DMS53 treated with DMSO at 0.1 percent for 48 hours (cell line): ENCODE results near the gene RBM17.
"Not testable (repeated sequence)": the region's sequence is repeated elsewhere in the genome, so short reads cannot be mapped to it uniquely, and the experiment has no call there.

ENCODE experiments used
- DNase-seq: peaks from one replicate; lab custom pipeline; 2025; ENCODE audit not compliant: unreplicated experiment; lab: John Stamatoyannopoulos, UW

Gene RBM17

DNA sequence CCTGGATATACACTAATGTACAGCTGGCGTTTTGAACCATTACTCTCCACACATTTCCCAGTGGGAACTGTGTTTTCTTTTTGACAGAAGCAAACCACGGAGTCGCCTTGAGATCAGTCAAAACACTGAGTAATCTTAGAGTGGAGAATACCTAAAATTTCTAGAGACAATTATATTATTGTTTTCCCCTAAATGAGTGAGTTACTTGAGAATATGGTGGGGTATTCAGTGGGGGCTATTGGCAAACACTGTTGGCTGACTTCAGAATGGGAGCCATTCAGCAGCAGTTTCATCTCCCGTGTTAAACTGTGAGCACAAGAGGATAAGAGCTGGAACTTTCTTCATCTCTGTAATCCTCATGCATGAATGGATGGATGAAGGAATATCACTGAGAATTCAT lies 32.9 kb upstream of the RBM17 start:
- DNase-seq: no peak

DNA sequence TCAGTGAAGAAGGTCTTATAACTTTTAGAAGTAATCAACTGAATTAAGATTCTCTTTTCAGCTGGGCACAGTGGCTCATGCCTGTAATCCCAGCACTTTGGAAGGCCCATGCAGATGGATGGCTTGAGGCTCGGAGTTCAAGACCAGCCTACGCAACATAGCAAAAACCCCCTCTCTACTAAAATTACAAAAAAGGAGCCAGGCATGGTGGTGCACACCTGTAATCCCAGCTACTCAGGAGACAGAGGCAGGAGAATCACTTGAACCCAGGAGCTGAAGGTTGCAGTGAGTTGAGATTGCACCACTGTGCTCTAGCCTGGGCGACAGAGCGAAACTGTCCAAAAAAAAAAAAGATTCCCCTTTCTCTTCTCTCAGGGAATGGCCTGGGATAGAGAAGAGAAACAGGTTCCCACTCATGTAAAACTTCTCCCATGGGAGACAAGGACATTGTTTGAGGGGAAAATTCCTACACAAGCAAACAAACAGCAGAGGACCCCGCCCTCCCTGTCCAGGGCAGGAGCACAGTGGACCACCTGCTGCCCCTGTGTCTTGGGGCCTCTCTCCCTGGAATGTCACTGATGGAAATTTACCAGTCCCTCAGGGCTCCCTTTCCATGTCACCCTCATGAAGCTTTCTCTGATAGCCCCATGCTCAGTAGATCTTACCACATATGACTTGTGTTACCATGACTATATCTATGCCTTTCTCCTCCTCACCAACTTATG lies 32.3 kb upstream of the RBM17 start:
- no peak for DNase-seq

DNA sequence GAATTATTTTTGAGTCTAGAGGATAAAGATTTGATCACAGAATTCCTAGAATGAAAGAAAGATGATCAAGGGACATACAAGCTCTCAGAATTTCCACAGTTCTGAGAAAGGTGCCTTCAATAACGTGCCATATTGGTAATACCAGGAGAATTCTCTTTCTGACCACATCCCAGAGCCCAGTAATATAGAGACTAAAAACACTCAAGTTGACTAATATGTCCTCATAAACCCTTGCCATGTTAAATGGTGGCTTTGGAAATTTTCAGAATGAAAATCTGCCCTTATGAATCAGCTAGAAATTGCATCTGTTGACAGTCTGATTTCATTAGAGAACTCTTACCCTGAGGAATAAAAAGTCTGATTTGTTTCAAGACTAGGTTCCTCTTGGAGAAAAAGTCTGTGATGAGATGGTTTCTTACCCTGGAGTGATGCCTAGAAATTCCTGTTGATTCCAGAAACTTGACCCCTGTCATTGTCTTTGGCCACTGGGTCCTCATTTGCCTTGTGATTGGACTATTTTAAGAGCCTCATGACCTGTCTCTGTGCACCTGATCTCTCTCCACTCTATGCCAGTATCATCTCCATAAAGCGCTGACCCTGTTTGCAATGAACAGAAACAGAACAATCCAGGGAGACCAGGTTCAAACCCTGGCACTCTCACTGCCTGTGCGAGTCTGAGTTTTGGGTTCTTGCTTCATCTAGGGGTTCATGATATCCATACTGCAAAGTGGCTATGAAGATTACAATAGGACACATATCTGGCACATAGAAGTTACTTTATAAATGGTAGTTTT lies 30.0 kb upstream of the RBM17 start:
- DNase-seq: no peak

DNA sequence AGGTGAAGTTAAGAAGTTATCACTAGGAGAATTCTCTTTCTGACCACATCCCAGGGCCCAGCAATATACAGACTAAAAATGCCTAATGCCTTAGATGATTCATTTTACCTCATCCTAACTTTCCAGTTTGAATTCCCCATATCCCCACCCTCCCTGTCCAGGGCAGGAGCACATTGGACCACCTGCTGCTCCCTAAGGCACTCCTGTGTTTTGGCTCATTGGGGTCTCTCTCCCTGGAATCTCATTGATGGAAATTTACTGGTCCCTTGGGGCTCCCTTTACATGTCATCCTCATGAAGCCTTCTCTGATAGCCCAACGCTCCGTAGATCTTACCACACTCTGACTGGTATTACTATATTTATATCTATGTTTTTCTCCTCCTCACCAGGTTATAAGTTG lies 29.3 kb upstream of the RBM17 start:
- DNase-seq: no peak

DNA sequence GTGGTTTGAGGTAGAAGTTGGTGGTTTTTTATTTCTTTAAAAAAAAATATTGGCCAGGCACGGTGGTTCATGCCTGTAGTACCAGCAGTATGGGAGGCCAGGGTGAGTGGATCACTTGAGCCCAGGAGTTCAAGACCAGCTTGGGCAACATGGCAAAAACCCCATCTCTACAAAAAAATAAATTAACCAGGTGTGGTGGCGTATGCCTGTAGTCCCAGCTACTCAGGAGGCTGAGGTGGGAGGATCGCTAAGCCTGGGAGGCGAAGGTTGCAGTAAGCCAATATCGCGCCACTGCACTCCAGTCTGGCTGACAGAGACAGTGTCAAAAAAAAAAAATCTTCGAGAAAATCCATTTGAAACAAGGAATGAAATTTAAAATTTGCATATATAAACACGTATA lies 27.8 kb upstream of the RBM17 start:
- DNase-seq: no peak

DNA sequence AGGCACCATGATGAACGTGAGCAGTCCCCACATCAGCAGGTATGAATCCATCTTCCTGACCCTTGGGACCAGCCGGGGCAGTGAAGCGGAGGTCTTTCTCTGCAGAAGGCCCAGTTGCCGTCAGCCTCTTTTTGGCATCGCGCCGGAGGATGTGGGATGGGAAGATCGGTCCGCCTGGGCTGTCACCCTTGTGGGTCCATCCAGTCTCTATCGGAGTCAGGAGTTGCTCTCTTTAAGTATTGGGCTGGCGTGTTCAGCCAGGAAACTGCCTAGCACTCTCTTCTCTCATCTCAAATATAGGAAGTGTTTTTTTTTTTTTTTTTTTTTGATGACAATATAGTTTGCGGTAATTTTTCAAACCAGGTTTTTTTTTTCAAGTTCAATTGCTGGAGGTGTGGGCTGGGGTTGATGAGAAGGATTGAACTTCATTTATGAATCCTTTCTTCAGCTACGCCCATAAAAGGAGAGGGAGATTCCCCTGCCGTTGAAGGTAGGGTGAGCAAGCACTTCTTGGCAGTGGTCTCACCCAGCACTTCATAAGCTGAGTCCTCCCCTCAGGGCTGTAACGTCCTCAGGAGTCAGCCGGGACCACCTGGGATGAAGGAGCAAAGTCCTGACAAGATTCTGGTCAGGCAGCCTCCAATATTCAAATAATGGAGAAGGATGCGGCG lies 26.6 kb upstream of the RBM17 start, which contains the start of gene IL2RA:
Gene IL2RA, minus strand, starts transcription at position 267 of the 671 bp plus-strand sequence. Its CDS starts 216 bp downstream, at position 51.
- no peak for DNase-seq

DNA sequence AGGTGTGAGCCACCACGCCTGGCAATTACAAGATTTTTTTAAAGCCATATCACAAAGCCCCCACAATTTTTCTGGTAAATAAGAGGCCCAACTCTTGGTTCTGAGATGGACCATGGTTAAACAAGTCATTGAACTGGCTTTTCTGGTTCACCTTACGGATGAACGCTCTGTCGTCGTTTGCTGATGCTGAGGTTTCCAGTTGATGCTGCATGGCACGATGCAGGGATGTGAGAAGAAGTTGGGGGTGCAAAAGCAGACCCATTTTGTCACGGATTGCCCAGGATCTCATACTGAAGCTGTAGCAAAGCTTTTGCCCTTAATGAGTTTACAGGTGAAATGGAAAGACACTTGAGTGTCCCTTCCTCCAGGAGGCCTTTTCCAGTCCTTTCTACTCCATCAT lies 24.7 kb upstream of the RBM17 start:
- DNase-seq: no peak

DNA sequence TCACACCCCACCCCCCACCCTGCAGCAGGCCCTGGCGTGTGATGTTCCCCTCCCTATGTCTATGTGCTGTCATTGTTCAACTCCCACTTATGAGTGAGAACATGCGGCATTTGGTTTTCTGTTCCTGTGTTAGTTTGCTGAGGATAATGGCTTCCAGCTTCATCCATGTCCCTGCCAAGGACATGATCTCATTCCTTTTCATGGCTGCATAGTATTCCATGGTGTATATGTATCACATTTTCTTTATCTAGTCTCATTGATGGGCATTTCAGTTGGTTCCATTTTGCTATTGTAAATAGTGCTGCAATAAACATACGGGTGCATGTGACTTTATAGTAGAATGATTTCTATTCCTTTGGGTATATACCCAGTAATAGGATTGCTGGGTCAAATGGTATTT lies 24.1 kb upstream of the RBM17 start:
- DNase-seq: not testable (repeated sequence)

DNA sequence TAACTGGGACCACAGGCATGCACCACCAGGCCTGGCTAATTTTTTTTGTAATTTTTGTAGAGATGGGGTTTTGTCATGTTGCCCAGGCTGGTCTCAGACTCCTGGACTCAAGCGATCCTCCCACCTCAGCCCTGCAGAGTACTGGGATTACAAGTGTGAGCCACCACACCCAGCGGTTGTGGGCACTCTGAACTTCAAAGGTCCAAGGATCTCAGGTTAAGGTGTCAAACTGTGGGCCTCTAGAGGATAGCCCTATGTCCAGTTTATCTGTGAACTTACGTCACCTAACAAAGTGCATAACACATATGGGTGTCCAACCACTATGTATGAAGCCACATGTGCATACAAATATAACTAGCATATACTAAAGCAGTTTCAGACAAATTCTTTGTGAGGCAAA lies 23.4 kb upstream of the RBM17 start:
- no peak for DNase-seq

DNA sequence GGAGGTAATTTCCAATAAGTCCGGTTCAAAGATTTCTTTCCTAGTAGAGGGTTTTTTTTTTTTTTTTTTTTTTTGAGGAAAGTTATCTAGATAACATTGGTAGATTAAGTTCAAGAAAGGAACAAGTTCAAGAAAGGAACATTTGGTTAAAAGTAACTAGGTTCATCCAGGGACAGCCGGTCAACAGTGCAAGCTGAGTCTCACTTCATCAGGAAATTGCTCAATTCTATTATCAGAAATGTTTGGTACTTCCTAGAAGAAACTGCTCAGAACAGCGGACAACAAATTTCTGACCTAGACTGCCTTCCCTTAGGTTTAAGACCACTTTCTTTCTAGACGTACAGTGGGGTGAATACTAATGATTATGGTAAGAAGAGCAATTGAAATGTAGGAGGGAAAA lies 23.0 kb upstream of the RBM17 start:
- DNase-seq: no peak

DNA sequence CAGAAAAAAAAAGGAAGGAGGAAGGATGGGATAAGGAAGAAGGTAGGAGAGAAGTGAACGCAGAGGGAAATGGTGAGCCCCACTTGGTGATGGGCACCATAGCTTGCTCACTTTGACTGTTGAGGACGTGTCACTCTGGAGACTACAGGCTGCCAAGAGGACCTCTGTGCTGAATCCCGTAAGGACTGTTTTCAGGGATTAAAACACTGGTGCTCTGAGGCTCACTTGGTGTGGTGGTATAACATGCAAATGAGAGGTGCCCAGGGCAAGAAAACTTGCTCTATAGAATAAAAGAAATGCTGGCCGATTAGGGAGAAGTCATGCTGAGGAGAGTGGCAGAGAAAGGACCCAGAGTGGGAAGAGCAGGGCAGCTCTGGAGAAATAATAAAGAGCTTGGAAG lies 21.4 kb upstream of the RBM17 start:
- DNase-seq: no peak

DNA sequence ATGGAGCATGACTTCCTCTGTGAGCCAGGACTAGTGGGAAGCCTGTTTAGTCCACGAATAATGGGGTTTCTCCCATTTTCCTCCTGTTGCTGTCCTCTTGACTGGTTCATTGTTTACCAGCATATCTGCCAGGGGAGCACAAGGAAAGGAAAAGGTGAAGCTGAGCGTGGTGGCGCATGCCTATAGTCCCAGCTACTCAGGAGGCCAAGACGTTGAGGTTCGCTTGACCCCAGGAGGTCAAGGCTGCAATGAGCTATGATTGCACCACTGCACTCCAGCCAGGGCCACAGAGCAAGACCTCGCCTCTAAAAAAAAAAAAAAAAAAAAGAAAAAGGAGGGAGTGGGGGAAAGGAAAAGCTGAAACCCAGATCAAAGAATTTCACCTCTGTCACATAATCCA lies 20.8 kb upstream of the RBM17 start:
- no peak for DNase-seq

DNA sequence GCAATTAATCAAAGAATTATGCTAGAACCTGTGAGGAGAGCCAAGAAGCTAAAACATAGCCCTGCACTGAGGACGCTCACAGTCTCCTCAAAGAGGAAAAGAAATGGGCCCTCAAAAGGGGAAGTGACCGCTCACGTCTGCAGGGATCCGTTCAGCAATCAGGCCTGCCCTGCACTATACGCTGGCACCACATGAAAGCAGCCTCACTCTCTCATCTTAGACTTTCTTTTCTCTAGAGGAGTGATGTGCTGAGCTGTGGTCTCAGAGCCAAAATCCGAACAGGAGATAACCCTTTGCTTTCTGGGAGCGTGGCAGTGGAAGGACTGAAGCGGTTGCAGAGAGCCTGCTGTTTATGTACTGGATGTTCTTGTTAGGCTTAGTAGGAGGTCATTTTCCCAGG lies 20.4 kb upstream of the RBM17 start:
- no peak for DNase-seq

DNA sequence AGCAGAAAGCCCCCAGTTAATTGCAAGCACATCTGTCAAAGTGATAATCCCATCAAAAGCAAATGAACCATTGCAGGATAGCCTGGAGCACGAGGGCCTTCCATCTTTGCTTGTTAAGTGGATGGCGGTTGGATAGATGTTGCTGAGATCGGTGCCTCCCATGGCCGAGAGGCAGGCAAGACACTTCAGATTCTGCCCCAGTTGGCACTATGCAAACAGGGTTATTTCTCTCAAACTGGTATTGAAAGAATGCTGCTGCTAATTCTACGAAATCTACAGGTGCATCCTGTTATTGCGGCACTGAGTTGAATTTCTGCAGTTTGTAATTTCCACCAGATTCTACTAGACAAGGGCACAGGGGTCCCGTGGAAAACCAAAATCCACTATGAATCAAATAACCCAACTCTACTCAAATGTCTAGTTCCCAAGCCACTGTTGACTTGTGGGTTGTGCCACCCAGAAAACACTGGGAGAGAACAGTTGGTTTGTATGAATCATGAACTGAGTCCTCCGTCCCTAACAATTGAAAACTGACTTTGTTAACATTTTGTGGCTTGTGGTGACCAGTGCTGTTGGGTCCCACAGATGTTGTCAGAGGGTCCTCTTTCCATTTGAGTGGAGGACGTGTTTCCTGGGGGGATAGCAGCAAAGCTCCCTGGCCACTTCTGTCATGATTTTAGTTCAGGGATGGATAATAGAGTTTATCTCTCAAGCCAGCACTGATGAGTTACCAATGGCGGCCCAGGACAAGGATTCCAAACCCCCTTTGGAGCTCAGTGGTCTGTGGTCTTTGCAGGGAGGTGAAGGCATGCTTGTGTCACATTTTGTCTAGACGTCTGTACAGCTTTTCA lies 19.5 kb upstream of the RBM17 start:
- no peak for DNase-seq

DNA sequence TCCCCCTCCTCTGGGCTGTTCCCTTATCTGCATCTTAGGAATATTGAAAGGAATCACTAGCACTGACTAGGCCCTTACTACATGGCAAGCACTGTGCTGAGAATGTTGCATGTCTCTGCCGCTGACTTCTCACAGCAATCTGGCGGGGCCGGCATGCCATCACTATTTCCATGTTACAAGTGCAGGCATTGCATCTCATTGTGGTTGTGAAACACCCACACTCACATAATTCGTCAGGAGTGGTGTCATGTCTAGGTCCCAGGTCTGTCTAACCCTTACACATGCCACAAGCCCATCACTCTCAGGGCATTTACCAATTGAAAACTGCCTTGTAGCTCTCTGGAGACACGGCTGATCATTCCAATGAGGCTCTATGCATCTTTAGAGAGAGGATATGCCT lies 18.2 kb upstream of the RBM17 start:
- DNase-seq: no peak

DNA sequence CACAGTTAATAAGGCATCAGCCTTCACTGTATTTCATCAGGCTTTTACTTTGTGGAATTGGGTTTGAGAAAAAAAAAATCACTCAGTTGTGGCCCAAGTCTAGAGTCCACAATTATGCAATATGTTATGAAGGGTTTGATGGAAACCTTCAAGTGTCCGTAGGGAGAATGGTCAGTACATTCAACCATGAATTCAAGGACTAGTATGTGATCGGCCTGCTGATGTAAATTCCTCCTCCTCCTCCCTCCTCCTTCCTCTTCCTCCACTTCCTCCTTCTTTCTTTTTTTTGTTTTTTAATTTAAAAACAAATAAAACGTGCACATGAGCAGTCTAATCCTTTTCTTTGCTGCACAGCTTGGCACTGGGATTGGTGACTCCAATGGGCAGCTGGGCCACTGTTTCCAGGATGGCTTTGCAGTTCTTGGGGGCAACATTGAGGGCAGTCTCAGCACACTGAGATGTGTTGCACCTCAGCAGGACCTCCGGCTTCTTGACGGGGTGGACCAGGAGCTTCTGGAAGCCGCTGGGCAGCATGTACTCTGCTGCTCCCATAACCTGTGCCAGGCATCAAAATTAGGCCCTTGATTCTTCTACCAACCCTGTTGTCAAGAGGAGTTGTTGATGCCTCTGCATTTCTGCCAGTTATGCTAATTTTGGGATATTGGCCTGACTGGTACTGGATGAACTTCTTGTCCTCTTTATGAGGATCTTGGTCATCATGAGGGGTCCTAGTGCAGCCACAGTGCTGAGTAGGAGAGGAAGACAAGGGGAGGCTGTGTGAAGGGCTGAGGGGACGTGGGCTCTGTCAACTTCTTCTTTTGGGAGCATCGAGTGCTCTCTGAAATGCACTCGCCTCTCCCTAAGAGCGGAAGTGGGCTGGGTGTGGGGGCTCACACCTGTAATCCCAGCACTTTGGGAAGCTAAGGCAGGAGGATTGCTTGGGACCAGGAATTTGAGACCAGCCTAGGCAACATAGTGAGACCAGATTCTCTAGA lies 17.4 kb upstream of the RBM17 start:
- no peak for DNase-seq

DNA sequence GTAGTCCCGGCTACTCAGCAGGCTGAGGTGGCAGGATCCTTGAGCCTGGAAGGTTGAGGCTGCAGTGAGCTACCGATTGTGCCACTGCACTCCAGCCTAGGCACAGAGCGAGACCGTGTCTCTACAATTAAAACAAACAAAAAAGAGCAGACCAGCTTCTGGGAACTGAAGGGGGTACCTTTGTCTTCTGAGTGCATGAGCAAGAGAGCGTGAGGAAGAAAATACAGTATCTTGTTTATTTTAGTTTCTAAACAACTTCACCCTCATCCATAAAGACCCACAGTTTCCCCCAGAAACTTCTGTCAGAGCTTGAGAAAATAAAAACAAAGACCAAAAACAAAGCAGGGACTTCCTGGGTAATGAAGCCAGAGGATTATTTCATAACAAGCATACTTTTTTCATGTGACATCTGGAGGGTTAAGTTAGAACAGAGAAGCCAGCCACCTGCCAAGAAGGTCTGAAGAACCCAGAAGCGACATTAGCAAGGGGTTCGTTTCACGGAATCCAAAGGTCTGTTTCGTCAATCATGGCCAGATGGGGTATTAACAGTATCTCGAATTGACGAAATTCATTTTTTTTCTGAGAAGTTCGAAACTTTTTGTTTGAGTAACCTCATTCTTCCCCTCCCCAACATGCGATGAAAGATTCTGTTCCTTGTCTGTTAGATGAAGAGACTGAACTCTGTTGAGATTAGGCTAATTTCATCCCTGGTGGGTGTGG lies 16.5 kb upstream of the RBM17 start:
- DNase-seq: no peak

DNA sequence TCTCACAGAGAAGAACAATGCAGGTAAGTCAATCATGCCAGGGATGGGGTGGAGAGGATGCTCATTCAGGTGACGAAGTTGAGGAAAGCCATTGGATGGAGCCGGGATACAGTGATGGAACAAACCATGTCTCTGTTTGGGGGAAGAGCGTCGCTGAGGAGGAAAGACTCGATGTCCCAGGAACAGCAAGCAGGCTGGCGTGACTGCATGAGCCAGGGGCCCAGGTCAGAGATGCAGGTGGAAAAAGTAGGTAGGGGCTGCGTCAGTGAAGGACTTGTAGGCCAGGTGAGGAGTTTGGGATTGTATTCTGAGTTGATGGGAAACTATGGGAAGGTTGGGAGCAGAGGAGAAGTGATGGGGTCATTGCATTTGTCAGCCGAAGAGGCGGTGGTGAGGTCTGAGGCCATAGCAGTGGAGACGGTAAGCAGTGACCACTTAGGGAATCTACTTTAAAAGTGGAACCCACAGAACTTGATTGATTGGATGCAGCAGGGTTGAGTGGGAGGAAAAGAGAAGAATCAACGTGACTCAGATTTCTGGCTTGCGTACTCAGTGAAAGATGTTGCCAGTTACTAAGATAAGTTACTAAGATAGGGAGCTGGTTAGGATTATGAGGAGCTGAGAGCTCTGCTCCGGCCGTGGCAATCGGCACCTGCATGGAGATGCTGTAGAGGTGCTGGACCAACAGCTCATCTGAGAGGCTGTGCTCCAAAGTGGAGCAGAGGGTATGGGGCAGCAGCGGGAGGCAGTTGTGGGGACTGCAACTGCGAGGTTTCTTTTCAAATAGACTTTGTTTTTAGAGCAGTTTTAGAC lies 14.1 kb upstream of the RBM17 start:
- DNase-seq: no peak
